ENCODE data around the gene ARHGEF37.
"Not testable (repeated sequence)": the region's sequence is repeated elsewhere in the genome, so short reads cannot be mapped to it uniquely, and the experiment has no call there.

GRCh38 chr5:149595105-149595504, 13.8 kb downstream of the ARHGEF37 start:
- not testable (repeated sequence) for TF ChIP-seq CTCF (conservative IDR thresholded peaks at IDR 0.05 in 1 of 2, IDR thresholded peaks at IDR 0.05 in 1 of 2; ENCODE audit: low read depth in 1 of 2, low read length in 2 of 2); EZH2 (IDR thresholded peaks at IDR 0.05; ENCODE audit: low read length, missing control alignments)

Data from fibroblast of lung (primary cell).